OCI-LY1 (cell line): ENCODE results near the gene DLX3.

ENCODE experiments used
- H2AFZ ChIP-seq: fragments of 200-600 bp; sonication (generic), shearing (Covaris generic); 2 replicates; pipeline ENCODE4 v1.6.0; 2014; ENCODE audit warnings: antibody characterized with exemption, mild to moderate bottlenecking, low read length
- H3F3A ChIP-seq: fragments of 200-600 bp; sonication (generic), shearing (Covaris generic); 2 replicates; pipeline ENCODE4 v1.6.0; 2014; ENCODE audit warnings: mild to moderate bottlenecking, antibody characterized with exemption, low read length, moderate library complexity; ENCODE audit not compliant: insufficient read depth
- H3K27ac ChIP-seq: fragments of 200-600 bp; sonication (generic); 2 replicates; pipeline ENCODE4 v1.5.1; 2014; ENCODE audit warnings: low read length, mixed run types, mild to moderate bottlenecking, low read depth; ENCODE audit not compliant: poor library complexity, severe bottlenecking
- H3K27me3 ChIP-seq: fragments of 200-600 bp; sonication (generic); 2 replicates; pipeline ENCODE4 v1.6.0; 2014; ENCODE audit warnings: antibody characterized with exemption, mild to moderate bottlenecking, low read length, moderate library complexity; ENCODE audit not compliant: insufficient read depth
- H3K36me3 ChIP-seq: fragments of 200-600 bp; sonication (generic); 2 replicates; pipeline ENCODE4 v1.6.1; 2014; ENCODE audit warnings: mild to moderate bottlenecking, antibody characterized with exemption, low read length, moderate library complexity, mixed read lengths; ENCODE audit not compliant: insufficient read depth
- H3K4me1 ChIP-seq: fragments of 200-600 bp; sonication (generic); 2 replicates; pipeline ENCODE4 v1.5.1; 2014; ENCODE audit warnings: mild to moderate bottlenecking, low read length, moderate library complexity; ENCODE audit not compliant: insufficient read depth, severe bottlenecking
- H3K4me2 ChIP-seq: fragments of 200-600 bp; sonication (generic), shearing (Covaris generic); 2 replicates; pipeline ENCODE4 v1.6.1; 2014; ENCODE audit warnings: low read length
- H3K4me3 ChIP-seq: fragments of 200-600 bp; sonication (generic); 2 replicates; pipeline ENCODE4 v1.5.1; 2014; ENCODE audit warnings: low read length, low read depth, mild to moderate bottlenecking, mixed read lengths; ENCODE audit not compliant: poor library complexity, severe bottlenecking
- H3K79me2 ChIP-seq: fragments of 200-600 bp; shearing (Covaris generic); 2 replicates; pipeline ENCODE4 v1.6.1; 2016; ENCODE audit warnings: mixed run types, low read length, mixed read lengths; ENCODE audit not compliant: insufficient read depth
- H3K9ac ChIP-seq: fragments of 200-600 bp; sonication (generic), shearing (Covaris generic); 2 replicates; pipeline ENCODE4 v1.6.1; 2014; ENCODE audit warnings: mild to moderate bottlenecking, low read length, mixed read lengths
- H3K9me2 ChIP-seq: fragments of 200-600 bp; sonication (generic), shearing (Covaris generic); 2 replicates; pipeline ENCODE4 v1.6.1; 2014; ENCODE audit warnings: low read depth, mild to moderate bottlenecking, low read length, mixed read lengths
- H3K9me3 ChIP-seq: fragments of 200-600 bp; shearing (Covaris generic); 2 replicates; pipeline ENCODE4 v1.6.1; 2014; ENCODE audit warnings: low read length, mixed read lengths
- H4K20me1 ChIP-seq: fragments of 200-600 bp; sonication (generic), shearing (Covaris generic); 2 replicates; pipeline ENCODE4 v1.6.0; 2016; ENCODE audit warnings: mild to moderate bottlenecking, low read length; ENCODE audit not compliant: insufficient read depth
- CTCF ChIP-seq: fragments of 200-600 bp; sonication (generic), shearing (Covaris generic); IDR thresholded peaks from 2 replicates; pipeline ENCODE4 v1.5.1; 2017; ENCODE audit warnings: mild to moderate bottlenecking, antibody characterized with exemption, low read length, moderate library complexity, mixed read lengths
- EZH2 ChIP-seq: fragments of 200-600 bp; sonication (generic), shearing (Covaris generic); IDR thresholded peaks from 2 replicates; pipeline ENCODE4 v1.8.0; 2017; ENCODE audit warnings: borderline replicate concordance, mixed run types, mild to moderate bottlenecking, antibody characterized with exemption, low read length, moderate library complexity, mixed read lengths

Gene DLX3

GRCh38 chr17:49967205-49967604 lies 27.8 kb downstream of the DLX3 start:
- no peak overlapping the region for H2AFZ ChIP-seq
- no peak for TF ChIP-seq CTCF
- TF ChIP-seq EZH2 = no peak

GRCh38 chr17:49966767-49967166 lies 28.3 kb downstream of the DLX3 start:
- no peaks in the 10 kb centered on the region; the same call in 1 of the 2 replicates for H3F3A ChIP-seq
- H3K9ac ChIP-seq = no peak overlapping the region
- H4K20me1 ChIP-seq = no peaks in the 10 kb centered on the region
- no peak overlapping the region for H3K27ac ChIP-seq
- H3K36me3 ChIP-seq = no peaks in the 10 kb centered on the region
- H3K79me2 ChIP-seq = no peaks in the 10 kb centered on the region
- TF ChIP-seq CTCF (no peak), EZH2 (no peak)
- no peaks in the 10 kb centered on the region for H3K9me2 ChIP-seq
- peaks cover 9% of the 10 kb centered on the region; the same call in 1 of the 2 replicates for H3K27me3 ChIP-seq
- no peaks in the 10 kb centered on the region for H3K9me3 ChIP-seq
- no peak overlapping the region for H2AFZ ChIP-seq
- no peak overlapping the region for H3K4me2 ChIP-seq
- no peak overlapping the region for H3K4me3 ChIP-seq
- peaks cover 11% of the 10 kb centered on the region for H3K4me1 ChIP-seq

More at GRCh38 chr17:49967205-49967604, 27.8 kb downstream of the DLX3 start:
- no peaks in the 10 kb centered on the region for H3K9me3 ChIP-seq
- no peaks in the 10 kb centered on the region for H3K36me3 ChIP-seq
- no peak overlapping the region for H3K4me3 ChIP-seq
- no peaks in the 10 kb centered on the region for H4K20me1 ChIP-seq
- no peak overlapping the region for H3K9ac ChIP-seq
- H3K9me2 ChIP-seq = no peaks in the 10 kb centered on the region
- peaks cover 9% of the 10 kb centered on the region; the same call in 1 of the 2 replicates for H3K27me3 ChIP-seq
- H3K79me2 ChIP-seq = no peaks in the 10 kb centered on the region
- H3F3A ChIP-seq = no peaks in the 10 kb centered on the region; the same call in 1 of the 2 replicates
- H3K4me1 ChIP-seq = peaks cover 11% of the 10 kb centered on the region
- no peak overlapping the region for H3K27ac ChIP-seq
- H3K4me2 ChIP-seq = no peak overlapping the region

GRCh38 chr17:49965524-49965909 lies 29.5 kb downstream of the DLX3 start:
- Histone ChIP-seq H3K9ac (no peak overlapping the region), H3K79me2 (no peaks in the 10 kb centered on the region), H3K9me3 (no peaks in the 10 kb centered on the region), H2AFZ (no peak overlapping the region), H3K4me2 (no peak overlapping the region), H3K4me1 (peaks cover 11% of the 10 kb centered on the region), H3K9me2 (no peaks in the 10 kb centered on the region), H3K4me3 (no peak overlapping the region), H4K20me1 (no peaks in the 10 kb centered on the region), H3K36me3 (no peaks in the 10 kb centered on the region), H3K27me3 (peaks cover 9% of the 10 kb centered on the region; the same call in 1 of the 2 replicates), H3F3A (no peaks in the 10 kb centered on the region; the same call in 1 of the 2 replicates), H3K27ac (no peak overlapping the region)
- no peak for TF ChIP-seq CTCF
- TF ChIP-seq EZH2 = no peak
